ENCODE results near the gene ART5. TPM values are rescaled to one million over a fixed set of nuclear protein-coding genes. Genes with fewer than 3 reads are reported as not detected.

ART5 gene
- polyA plus RNA-seq, 1 experiment: 0.22 TPM

GRCh38 chr11:3665336-3666022, 23.7 kb upstream of the ART5 start:
- H3K27ac ChIP-seq (ENCODE audit: low read depth, low read length): no peak overlapping the region
- H3K27me3 ChIP-seq (ENCODE audit: control insufficient read depth, insufficient read depth, low read length): no peaks in the 10 kb centered on the region
- ChIA-PET CTCF (no interaction called here), POLR2A (no interaction called here)
- no peak overlapping the region for H3K4me3 ChIP-seq (ENCODE audit: low read depth, low read length)
- DNase-seq (ENCODE audit: low read depth, low spot score): no peak
- H3K9me3 ChIP-seq (ENCODE audit: control insufficient read depth, insufficient read depth, low read length): no peaks in the 10 kb centered on the region; the same call in 1 of the 2 replicates
- no peak for TF ChIP-seq CTCF (IDR thresholded peaks at IDR 0.05; ENCODE audit: low read depth, low read length)

GRCh38 chr11:3664032-3664630, 22.3 kb upstream of the ART5 start:
- Histone ChIP-seq H3K27me3 (ENCODE audit: control insufficient read depth, insufficient read depth, low read length) (no peaks in the 10 kb centered on the region), H3K4me3 (ENCODE audit: low read depth, low read length) (no peak overlapping the region), H3K27ac (ENCODE audit: low read depth, low read length) (no peak overlapping the region), H3K9me3 (ENCODE audit: control insufficient read depth, insufficient read depth, low read length) (no peaks in the 10 kb centered on the region; the same call in 1 of the 2 replicates)
- ChIA-PET POLR2A (no interaction called here), CTCF (no interaction called here)
- no peak for TF ChIP-seq CTCF (IDR thresholded peaks at IDR 0.05; ENCODE audit: low read depth, low read length)
- no peak for DNase-seq (ENCODE audit: low read depth, low spot score)

- ChIA-PET POLR2A (no interaction called here), CTCF (no interaction called here)
- Histone ChIP-seq H3K27ac (ENCODE audit: low read depth, low read length) (no peak overlapping the region), H3K9me3 (ENCODE audit: control insufficient read depth, insufficient read depth, low read length) (no peaks in the 10 kb centered on the region; the same call in 1 of the 2 replicates), H3K27me3 (ENCODE audit: control insufficient read depth, insufficient read depth, low read length) (no peaks in the 10 kb centered on the region), H3K4me3 (ENCODE audit: low read depth, low read length) (no peak overlapping the region)
- no peak for TF ChIP-seq CTCF (IDR thresholded peaks at IDR 0.05; ENCODE audit: low read depth, low read length)
- no peak for DNase-seq (ENCODE audit: low read depth, low spot score)
Measured at GRCh38 chr11:3662856-3663255, 21.1 kb upstream of the ART5 start.

- DNase-seq (ENCODE audit: low read depth, low spot score): no peak
- CTCF ChIA-PET: no interaction called here
- Histone ChIP-seq H3K9me3 (ENCODE audit: control insufficient read depth, insufficient read depth, low read length) (no peaks in the 10 kb centered on the region; the same call in 1 of the 2 replicates), H3K27me3 (ENCODE audit: control insufficient read depth, insufficient read depth, low read length) (peaks cover 4% of the 10 kb centered on the region), H3K4me3 (ENCODE audit: low read depth, low read length) (no peak overlapping the region), H3K27ac (ENCODE audit: low read depth, low read length) (no peak overlapping the region)
- POLR2A ChIA-PET: interaction anchor here (0.7 kb wide), 1 partner anchor 496 kb away, joined by 5 read pairs; no protein-coding TSS in a partner anchor
- TF ChIP-seq CTCF (IDR thresholded peaks at IDR 0.05; ENCODE audit: low read depth, low read length): no peak
Measured at GRCh38 chr11:3660960-3661359, 19.2 kb upstream of the ART5 start.

All from AG04450 (cell line).